CD4-positive, CD25-positive, alpha-beta regulatory T cell (primary cell): ENCODE measurements around the gene ARMC12. TPM values are rescaled to one million over a fixed set of nuclear protein-coding genes. Genes with fewer than 3 reads are reported as not detected.

Experiments
- ATAC-seq, 2 donors: fragments of 150-1000 bp; cut with Tn5 transposase; one replicate each; pipeline ENCODE4 v1.10.0; 2021; ENCODE audit warnings: low read depth in 2 of 2, moderate number of reproducible peaks in 2 of 2, moderate library complexity in 1 of 2
- DNase-seq, 3 donors: peaks; one replicate each; pipeline versions ENCODE4 v3.0.0 to v3.0.0-alpha.2; 2012 to 2022; ENCODE audit warnings: mixed read lengths in 1 of 3
- H3K27ac ChIP-seq: one replicate; pipeline ENCODE4 v1.7.0; 2013; ENCODE audit warnings: mild to moderate bottlenecking, low read length; ENCODE audit not compliant: insufficient read depth, poor library complexity, severe bottlenecking
- H3K27me3 ChIP-seq: one replicate; pipeline ENCODE4 v1.7.0; 2013; ENCODE audit warnings: low read length; ENCODE audit not compliant: control insufficient read depth, insufficient read depth
- H3K36me3 ChIP-seq: one replicate; pipeline ENCODE4 v1.7.0; 2013; ENCODE audit warnings: mild to moderate bottlenecking, low read length, moderate library complexity; ENCODE audit not compliant: control insufficient read depth, insufficient read depth
- H3K4me1 ChIP-seq: 2 replicates; pipeline ENCODE4 v1.7.0; 2013; ENCODE audit warnings: mild to moderate bottlenecking, low read length; ENCODE audit not compliant: insufficient read depth, control insufficient read depth, poor library complexity, severe bottlenecking
- H3K4me3 ChIP-seq: one replicate; pipeline ENCODE4 v1.7.0; 2013; ENCODE audit warnings: low read depth, mild to moderate bottlenecking, low read length, moderate library complexity
- H3K9me3 ChIP-seq, 2 experiments: 1 replicate in 1 of 2; 2 replicates in 1 of 2; pipeline ENCODE4 v1.7.0; 2013; ENCODE audit warnings: low read length in 2 of 2, mild to moderate bottlenecking in 1 of 2, moderate library complexity in 1 of 2; ENCODE audit not compliant: control insufficient read depth in 2 of 2
- H3K27ac Mint-ChIP-seq, 3 donors: one replicate each; pipeline ENCODE4 v1.8.0; 2020 to 2022; ENCODE audit warnings: mild to moderate bottlenecking in 3 of 3, mixed read lengths in 3 of 3, moderate library complexity in 2 of 3
- H3K27me3 Mint-ChIP-seq: one replicate; pipeline ENCODE4 v1.8.0; 2022; ENCODE audit warnings: mild to moderate bottlenecking, mixed read lengths
- H3K36me3 Mint-ChIP-seq: one replicate; pipeline ENCODE4 v1.8.0; 2020; ENCODE audit warnings: mixed read lengths
- H3K4me1 Mint-ChIP-seq, 4 donors: one replicate each; pipeline ENCODE4 v1.8.0; 2020 to 2022; ENCODE audit warnings: mixed read lengths in 4 of 4, mild to moderate bottlenecking in 1 of 4
- H3K4me3 Mint-ChIP-seq, 4 donors: one replicate each; pipeline ENCODE4 v1.8.0; 2020 to 2022; ENCODE audit warnings: mild to moderate bottlenecking in 4 of 4, mixed read lengths in 4 of 4, moderate library complexity in 3 of 4
- H3K9me3 Mint-ChIP-seq, 7 donors: one replicate each; pipeline ENCODE4 v1.8.0; 2020 to 2022; ENCODE audit warnings: mixed read lengths in 7 of 7, mild to moderate bottlenecking in 3 of 7, moderate library complexity in 2 of 7
- polyA plus RNA-seq, 4 donors: library from polyadenylated mRNA; unstranded; fragments of 300-500 nt; fragmentation: Illumina TruSeq; gene quantifications; one replicate each; pipeline ENCODE4 v1.2.3, GENCODE V29; 2021
- total RNA-seq: library from RNA; stranded (reverse); gene quantifications from one replicate; pipeline ENCODE4 v1.2.3, GENCODE V29; 2022

The ARMC12 gene
- total and polyA plus RNA-seq, 5 donors from 2014 or later = 0.57 TPM; not detected in 4

DNA sequence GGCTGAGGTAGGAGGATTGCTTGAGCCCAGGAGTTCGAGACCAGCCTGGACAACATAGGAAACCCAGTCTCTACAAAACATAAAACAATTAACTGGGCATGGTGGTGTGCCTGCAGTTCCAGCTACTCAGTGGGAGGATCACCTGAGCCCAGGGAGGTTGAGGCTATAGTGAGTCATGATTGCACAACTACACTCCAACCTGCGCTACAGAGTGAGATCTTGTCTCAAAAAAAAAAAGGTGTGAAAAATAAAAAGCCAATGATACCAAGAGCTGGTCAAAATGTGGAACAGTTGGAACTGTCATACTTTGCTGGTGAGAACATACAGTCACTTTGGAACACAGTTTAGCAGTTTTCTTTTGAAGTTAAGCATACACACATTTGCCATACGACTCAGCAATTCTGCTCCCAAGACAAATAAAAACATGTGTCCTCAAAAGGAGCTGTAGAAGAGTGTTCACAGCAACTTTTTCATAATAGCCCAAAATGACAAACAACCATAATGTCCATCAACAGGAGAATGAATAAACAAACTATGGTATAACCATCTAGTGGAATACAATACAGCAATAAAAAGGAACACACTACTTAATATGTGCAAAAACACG is 26.5 kb upstream of the ARMC12 start:
- Histone ChIP-seq H3K36me3 (no peaks in the 10 kb centered on the region), H3K4me3 (no peak overlapping the region), H3K27ac (no peak overlapping the region), H3K9me3 (peaks cover 0 to 3% of the 10 kb centered on the region in 2 experiments), H3K27me3 (no peaks in the 10 kb centered on the region), H3K4me1 (no peaks in the 10 kb centered on the region)
- Mint-ChIP-seq H3K4me1 (peaks cover 0 to 15% (median 6%) of the 10 kb centered on the region in 4 donors), H3K36me3 (no peaks in the 10 kb centered on the region), H3K27me3 (peaks cover 9% of the 10 kb centered on the region), H3K9me3 (peaks cover 0 to 3% (median 0%) of the 10 kb centered on the region in 7 donors), H3K4me3 (no peak overlapping the region), H3K27ac (no peak overlapping the region)
- DNase-seq = no peak
- no peak for ATAC-seq

GRCh38 chr6:35711731-35712130 is 25.1 kb upstream of the ARMC12 start:
- peaks cover 0 to 4% (median 0%) of the 10 kb centered on the region in 7 donors for H3K9me3 Mint-ChIP-seq
- no peaks in the 10 kb centered on the region for H3K27me3 ChIP-seq
- no peak overlapping the region for H3K27ac ChIP-seq
- peaks cover 5% of the 10 kb centered on the region for H3K36me3 Mint-ChIP-seq
- H3K27me3 Mint-ChIP-seq = peaks cover 10% of the 10 kb centered on the region
- H3K4me3 ChIP-seq = no peak overlapping the region
- H3K9me3 ChIP-seq = peaks cover 0 to 3% of the 10 kb centered on the region in 2 experiments
- no peak for DNase-seq
- no peaks in the 10 kb centered on the region for H3K4me1 ChIP-seq
- no peak for ATAC-seq
- H3K36me3 ChIP-seq = no peaks in the 10 kb centered on the region
- no peak overlapping the region for H3K27ac Mint-ChIP-seq
- no peak overlapping the region for H3K4me3 Mint-ChIP-seq
- H3K4me1 Mint-ChIP-seq = peaks cover 0 to 28% (median 8%) of the 10 kb centered on the region in 4 donors

- H3K36me3 Mint-ChIP-seq = peaks cover 5% of the 10 kb centered on the region
- Histone ChIP-seq H3K27ac (no peak overlapping the region), H3K9me3 (peaks cover 0 to 3% of the 10 kb centered on the region in 2 experiments), H3K36me3 (no peaks in the 10 kb centered on the region), H3K4me3 (no peak overlapping the region), H3K27me3 (no peaks in the 10 kb centered on the region), H3K4me1 (peaks cover 5% of the 10 kb centered on the region)
- ATAC-seq (no peak), DNase-seq (no peak)
- no peak overlapping the region for H3K4me3 Mint-ChIP-seq
- H3K9me3 Mint-ChIP-seq = peaks cover 0 to 3% (median 0%) of the 10 kb centered on the region in 7 donors
- peaks cover 10% of the 10 kb centered on the region for H3K27me3 Mint-ChIP-seq
- no peak overlapping the region for H3K27ac Mint-ChIP-seq
- peaks cover 0 to 42% (median 17%) of the 10 kb centered on the region in 4 donors for H3K4me1 Mint-ChIP-seq
Observed at GRCh38 chr6:35713006-35713767, 23.6 kb upstream of the ARMC12 start.

DNA sequence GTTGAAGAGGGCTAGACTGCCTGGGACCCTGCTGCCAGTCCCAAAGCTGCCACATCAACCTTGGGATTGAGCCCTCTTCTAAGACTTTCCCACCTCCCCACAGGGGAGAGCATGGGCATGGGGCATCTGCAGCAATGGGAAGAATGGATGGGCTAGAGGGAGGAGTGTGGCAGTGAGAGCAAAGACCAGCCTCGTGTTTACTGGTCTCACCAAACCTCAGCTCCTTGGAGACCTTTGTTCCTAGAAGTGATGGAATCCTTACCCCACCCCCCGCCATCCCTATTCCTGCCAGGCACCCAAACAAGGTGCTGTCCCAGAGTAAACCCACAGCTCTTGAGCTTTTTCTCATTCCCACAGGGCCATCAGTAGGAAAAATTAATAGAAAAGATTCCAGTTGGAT is 20.0 kb upstream of the ARMC12 start:
- H3K4me3 ChIP-seq = no peak overlapping the region
- H3K9me3 ChIP-seq = no peaks in the 10 kb centered on the region
- peaks cover 26% of the 10 kb centered on the region for H3K4me1 ChIP-seq
- Mint-ChIP-seq H3K4me1 (peaks cover 6 to 67% (median 28%) of the 10 kb centered on the region in 4 donors), H3K4me3 (no peak overlapping the region), H3K9me3 (peaks cover 0 to 3% (median 0%) of the 10 kb centered on the region in 7 donors), H3K36me3 (peaks cover 5% of the 10 kb centered on the region), H3K27me3 (peaks cover 5% of the 10 kb centered on the region), H3K27ac (no peak overlapping the region)
- H3K27me3 ChIP-seq = no peaks in the 10 kb centered on the region
- H3K27ac ChIP-seq = no peak overlapping the region
- no peaks in the 10 kb centered on the region for H3K36me3 ChIP-seq
- DNase-seq (no peak), ATAC-seq (no peak)

- peaks cover 5% of the 10 kb centered on the region for H3K36me3 Mint-ChIP-seq
- peak overlapping the region in 2 of 4 donors; percentile 36 to 45 for H3K4me3 Mint-ChIP-seq
- Histone ChIP-seq H3K4me1 (peaks cover 26% of the 10 kb centered on the region), H3K9me3 (no peaks in the 10 kb centered on the region), H3K36me3 (no peaks in the 10 kb centered on the region), H3K4me3 (no peak overlapping the region), H3K27me3 (no peaks in the 10 kb centered on the region), H3K27ac (no peak overlapping the region)
- peak overlapping the region; percentile 52 to 99 (median 93) for H3K27ac Mint-ChIP-seq
- peaks cover 5% of the 10 kb centered on the region for H3K27me3 Mint-ChIP-seq
- no peak for ATAC-seq
- peaks cover 0 to 3% (median 0%) of the 10 kb centered on the region in 7 donors for H3K9me3 Mint-ChIP-seq
- DNase-seq = no peak
- peaks cover 6 to 70% (median 30%) of the 10 kb centered on the region in 4 donors for H3K4me1 Mint-ChIP-seq
Observed at GRCh38 chr6:35717449-35718374, 19.1 kb upstream of the ARMC12 start.

GRCh38 chr6:35718375-35718736 is 18.5 kb upstream of the ARMC12 start:
- no peak for DNase-seq
- Mint-ChIP-seq H3K27ac (peak overlapping the region; percentile 52 to 99 (median 93)), H3K27me3 (peaks cover 5% of the 10 kb centered on the region), H3K4me1 (peaks cover 6 to 67% (median 30%) of the 10 kb centered on the region in 4 donors), H3K4me3 (peak overlapping the region in 1 of 4 donors; percentile 63), H3K36me3 (peaks cover 5% of the 10 kb centered on the region), H3K9me3 (peaks cover 0 to 3% (median 0%) of the 10 kb centered on the region in 7 donors)
- Histone ChIP-seq H3K27me3 (no peaks in the 10 kb centered on the region), H3K9me3 (no peaks in the 10 kb centered on the region), H3K36me3 (no peaks in the 10 kb centered on the region), H3K4me1 (peaks cover 26% of the 10 kb centered on the region), H3K4me3 (no peak overlapping the region), H3K27ac (no peak overlapping the region)
- ATAC-seq = no peak

GRCh38 chr6:35718911-35719381 is 17.9 kb upstream of the ARMC12 start:
- Mint-ChIP-seq H3K36me3 (peaks cover 5% of the 10 kb centered on the region), H3K27me3 (peaks cover 5% of the 10 kb centered on the region), H3K4me3 (peak overlapping the region in 3 of 4 donors; percentile 29 to 63 (median 44)), H3K9me3 (peaks cover 0 to 1% (median 0%) of the 10 kb centered on the region in 7 donors), H3K27ac (peak overlapping the region; percentile 52 to 99 (median 93)), H3K4me1 (peaks cover 6 to 67% (median 35%) of the 10 kb centered on the region in 4 donors)
- H3K9me3 ChIP-seq = no peaks in the 10 kb centered on the region
- H3K36me3 ChIP-seq = no peaks in the 10 kb centered on the region
- ATAC-seq (peak; percentile 57 to 63), DNase-seq (peak in 1 of 3 donors; percentile 46)
- H3K4me1 ChIP-seq = peaks cover 27% of the 10 kb centered on the region
- no peak overlapping the region for H3K4me3 ChIP-seq
- no peak overlapping the region for H3K27ac ChIP-seq
- no peaks in the 10 kb centered on the region for H3K27me3 ChIP-seq
